ELF-1 (cell line): ENCODE results near the gene TTLL3.
"Not testable (repeated sequence)": the region's sequence is repeated elsewhere in the genome, so short reads cannot be mapped to it uniquely, and the experiment has no call there.

Source experiments
- DNase-seq: peaks from one replicate; pipeline ENCODE4 v3.0.0-alpha.2; 2016; ENCODE audit warnings: low read depth, low spot score

The TTLL3 gene, protein sequence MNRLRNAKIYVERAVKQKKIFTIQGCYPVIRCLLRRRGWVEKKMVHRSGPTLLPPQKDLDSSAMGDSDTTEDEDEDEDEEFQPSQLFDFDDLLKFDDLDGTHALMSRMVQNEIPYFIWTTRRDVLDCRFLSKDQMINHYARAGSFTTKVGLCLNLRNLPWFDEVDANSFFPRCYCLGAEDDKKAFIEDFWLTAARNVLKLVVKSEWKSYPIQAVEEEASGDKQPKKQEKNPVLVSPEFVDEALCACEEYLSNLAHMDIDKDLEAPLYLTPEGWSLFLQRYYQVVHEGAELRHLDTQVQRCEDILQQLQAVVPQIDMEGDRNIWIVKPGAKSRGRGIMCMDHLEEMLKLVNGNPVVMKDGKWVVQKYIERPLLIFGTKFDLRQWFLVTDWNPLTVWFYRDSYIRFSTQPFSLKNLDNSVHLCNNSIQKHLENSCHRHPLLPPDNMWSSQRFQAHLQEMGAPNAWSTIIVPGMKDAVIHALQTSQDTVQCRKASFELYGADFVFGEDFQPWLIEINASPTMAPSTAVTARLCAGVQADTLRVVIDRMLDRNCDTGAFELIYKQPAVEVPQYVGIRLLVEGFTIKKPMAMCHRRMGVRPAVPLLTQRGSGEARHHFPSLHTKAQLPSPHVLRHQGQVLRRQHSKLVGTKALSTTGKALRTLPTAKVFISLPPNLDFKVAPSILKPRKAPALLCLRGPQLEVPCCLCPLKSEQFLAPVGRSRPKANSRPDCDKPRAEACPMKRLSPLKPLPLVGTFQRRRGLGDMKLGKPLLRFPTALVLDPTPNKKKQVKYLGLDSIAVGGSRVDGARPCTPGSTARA

DNA sequence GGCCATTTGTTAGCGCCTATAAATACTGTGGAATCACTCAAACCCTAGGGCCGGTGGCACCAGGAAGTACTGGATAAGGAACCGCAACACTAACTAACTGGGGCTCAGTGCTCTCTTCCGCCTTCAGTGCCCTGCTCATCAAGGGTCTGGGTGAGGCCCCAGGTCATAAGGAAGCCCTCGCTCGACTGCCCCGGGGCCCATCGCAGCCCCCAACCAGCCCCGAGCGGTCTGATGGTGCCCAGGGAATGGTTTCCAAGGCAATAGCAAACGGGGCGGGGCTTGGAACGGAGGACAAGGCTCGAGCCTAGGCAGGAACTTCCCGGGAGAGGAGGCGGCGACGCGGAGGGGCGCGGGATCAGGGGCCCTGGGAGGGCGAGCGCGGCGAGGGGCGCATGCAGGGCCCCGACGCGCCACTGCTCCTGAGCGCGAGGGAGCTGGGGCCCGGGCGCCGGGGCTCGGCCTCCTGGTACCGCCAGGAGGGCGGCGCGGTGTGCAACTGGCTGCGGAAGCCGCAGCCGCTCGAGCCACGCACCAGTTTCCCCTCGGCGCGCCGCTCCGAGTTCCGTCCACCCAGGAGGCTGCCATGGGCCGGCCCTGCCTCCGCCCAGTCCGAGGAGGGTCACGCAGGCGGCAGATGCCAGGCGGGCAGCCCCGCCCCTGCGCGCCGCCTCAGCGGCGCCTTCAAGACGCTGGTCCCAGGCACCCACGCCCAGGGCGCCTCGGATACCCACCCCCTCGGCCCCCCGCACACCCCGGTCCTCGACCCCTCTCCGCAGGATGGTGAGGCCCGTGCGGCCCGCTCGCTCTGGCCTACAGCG, at the start of gene TTLL3:
Gene TTLL3 (plus strand): TSS at position 648 of the 818 bp plus-strand sequence. CDS start 400 bp downstream, outside the sequence.
- peak; percentile 72 for DNase-seq

DNA sequence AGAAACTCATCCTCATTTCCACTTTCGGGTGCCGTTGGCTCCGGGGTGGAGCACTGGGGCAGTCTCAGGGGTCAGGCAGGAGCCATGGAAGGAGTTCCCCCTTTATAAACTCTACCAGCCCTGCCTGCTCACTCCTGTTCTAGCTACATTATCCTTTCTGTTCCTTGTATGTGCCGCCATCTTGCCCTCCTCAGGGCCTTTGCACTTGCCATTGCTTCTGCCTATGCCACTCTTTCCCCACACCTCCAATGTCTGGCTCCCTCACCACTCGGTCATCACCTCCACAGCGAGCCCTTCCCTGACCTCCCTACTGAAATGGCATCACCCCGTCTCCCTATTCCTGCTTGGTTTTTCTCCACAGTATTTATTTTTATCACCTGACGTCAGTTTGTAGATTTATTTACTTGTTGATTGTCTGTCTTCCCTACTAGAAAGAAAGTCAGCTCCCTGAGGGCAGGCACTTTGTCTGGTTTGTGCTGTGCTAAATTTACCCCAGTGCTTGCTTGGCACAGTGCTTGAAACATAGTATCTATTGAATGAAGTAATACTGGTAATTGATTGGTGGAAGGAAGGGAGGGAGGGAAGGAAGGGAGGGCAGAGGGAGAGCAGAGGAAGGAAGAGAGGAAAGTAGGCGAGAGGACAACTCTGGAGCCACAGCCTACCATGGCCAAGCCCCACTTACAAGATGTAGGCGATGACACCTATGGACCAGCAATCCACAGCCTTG, 49.1 kb upstream of the TTLL3 start:
- no peak for DNase-seq

DNA sequence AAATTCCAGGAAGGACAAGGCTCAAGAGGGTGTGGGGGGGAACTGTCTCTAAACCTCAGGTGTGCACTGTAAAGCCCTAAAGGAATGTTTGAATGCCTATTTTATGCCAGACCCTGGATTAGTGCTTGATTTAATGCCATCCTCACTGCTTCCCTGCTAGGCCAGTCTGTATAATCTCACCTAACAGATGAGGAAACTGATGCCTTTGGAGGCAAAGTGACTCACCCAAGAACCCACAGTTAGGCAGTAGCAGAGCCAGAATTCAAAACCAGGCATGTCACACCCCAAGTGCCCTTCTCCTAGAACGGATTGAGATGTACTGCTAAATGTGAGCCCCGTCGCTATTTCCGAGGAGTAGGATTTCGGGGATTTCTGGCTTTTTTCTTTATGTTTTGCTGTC, 48.1 kb upstream of the TTLL3 start:
- DNase-seq: no peak

DNA sequence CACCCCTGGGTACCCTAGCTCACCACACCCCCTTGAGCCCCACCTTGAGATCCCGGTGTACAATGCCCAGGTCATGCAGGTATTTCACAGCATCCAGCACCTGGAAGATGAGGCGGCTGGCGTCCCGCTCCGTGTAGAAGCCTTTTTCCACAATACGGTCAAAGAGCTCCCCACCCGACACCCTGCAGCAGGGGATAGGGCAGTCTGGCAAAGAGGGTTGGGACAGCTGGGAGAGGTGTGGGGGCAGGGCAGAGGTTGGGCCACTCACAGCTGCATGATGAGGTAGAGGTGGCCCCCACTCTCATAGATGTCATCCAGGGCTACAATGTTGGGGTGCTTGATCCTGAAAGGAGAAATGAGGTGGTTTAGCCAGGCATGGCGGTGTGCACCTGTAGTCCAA, 47.2 kb upstream of the TTLL3 start:
- no peak for DNase-seq

DNA sequence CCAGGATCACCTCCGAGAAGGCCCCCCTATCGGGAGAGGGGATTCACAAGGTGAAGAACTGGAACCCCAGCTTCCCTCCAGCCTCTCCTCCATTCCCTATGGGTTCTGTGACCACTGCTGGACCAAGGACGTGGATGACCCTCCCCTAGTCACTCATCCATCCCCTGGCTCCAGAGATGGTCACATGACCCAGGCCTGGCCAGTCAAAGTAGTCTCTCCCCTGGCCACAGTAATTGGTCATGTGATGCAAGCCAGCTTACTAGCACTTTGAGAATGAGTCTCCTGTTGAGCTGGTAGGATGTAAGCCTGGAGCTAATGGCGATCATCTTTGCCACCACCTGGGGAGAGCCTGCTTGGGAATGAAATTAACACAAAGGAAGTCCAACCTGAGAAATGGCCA, 44.2 kb upstream of the TTLL3 start:
- peak; percentile 52 for DNase-seq

DNA sequence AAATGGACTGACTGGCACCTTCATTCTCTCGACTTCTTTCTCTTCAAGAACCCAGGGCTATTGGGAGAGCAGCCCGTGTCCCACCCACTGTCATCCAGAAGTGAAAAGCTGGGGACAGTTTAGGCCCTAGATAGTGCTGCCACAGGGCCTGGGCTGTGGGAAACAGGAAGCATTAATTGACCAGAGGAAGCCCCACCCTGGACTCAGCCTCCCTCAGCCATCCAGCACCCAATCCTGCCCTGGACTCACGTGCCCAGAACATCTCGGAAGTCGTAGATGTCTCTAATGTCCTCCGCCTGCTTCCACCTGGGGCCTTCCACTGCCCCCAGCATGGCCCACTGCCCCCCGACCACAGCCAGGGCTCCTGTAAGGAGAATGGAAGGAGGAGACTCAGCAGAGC, 42.6 kb upstream of the TTLL3 start:
- DNase-seq: no peak

DNA sequence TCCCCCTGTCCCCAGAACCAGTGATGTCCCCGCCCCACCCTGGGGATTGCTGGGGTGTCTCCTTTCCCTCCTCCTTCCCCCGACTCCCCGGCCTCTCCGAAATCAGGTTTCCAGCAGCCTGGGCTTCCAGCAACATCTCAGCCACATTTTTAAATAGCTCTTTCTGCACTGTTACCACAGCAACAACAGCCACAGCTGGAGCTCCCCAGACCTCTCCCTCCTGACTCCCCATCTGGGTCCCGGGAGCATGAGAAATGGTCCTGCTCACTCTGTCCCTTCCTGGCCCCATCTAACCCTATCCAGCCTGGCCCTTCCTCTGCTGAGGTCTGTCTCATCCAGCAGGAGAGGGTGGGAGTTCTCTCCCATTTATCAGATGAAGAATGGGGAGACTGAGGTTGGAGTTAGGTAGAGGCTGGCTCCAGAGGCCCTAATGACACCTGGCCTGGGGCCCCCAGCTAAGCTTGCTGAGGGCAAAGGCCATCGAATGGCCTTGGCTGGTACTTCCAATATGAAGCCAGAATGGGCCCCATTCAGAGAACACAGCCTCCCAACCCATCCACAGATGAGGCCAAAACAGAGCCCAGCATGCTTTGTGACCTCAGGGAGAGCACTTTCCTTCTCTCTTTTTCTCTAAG, 41.8 kb upstream of the TTLL3 start:
- no peak for DNase-seq

DNA sequence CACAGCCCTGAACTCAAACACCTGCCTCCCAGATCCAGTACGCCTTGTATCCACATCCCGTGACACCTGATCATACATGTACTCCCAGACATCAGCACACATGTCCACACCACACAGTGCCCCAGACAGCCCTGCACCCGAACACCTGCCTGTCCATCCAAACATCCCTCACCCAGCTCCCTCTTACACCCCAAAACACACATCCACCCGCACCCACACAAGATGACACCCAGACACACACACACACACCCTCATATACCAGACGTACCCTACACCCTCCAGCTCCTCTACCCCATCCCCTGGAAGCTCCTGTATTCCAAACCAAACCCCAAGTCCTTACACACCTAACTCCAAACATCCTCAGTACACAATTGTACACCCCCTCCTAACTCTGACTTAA, 41.0 kb upstream of the TTLL3 start:
- DNase-seq: no peak

DNA sequence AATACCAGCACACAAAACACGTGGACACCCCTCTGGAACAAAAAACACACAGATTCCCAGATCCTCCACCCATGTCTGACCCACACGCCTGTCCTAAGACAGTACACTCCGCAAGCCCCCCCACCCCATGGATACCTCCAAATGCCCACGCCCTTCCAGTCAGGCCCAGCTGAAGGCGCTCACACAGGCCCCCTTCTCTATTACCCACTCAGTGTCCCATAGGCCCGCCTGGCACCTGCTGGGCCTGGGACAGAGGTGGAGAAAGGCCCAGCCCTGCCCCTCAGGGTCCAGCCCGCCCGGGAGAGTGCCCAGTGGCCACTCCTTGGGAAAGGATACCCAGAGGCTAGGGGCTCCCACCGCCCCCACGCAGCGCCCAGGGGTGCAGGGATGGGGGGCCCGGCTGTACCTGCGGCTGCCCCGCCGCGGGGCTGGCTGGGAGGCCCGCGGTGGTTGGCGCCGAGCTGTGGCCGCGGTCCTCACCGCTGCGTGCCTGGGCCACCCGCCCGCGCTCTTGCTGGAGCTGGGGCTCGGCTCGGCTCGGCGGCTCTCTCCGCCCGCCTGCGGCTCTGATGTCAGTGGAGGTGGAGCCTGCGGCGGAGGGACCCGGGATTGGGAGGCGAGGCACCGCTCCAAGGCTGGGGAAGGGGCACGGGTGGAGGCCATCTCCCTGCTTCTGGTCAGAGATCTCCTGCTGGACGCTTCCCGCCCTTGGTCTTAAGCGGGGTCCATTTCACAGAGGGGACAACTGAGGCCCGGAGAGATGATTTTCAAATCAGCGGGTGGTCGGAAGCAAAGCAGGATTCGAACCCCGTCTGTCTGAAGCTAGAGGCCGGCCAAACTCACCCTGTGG, 40.4 kb upstream of the TTLL3 start, which contains the start of gene CAMK1:
Gene CAMK1 (minus strand): TSS at position 522 of the 850 bp plus-strand sequence. CDS start 2,198 bp downstream, outside the sequence.
- peak; percentile 73 for DNase-seq

DNA sequence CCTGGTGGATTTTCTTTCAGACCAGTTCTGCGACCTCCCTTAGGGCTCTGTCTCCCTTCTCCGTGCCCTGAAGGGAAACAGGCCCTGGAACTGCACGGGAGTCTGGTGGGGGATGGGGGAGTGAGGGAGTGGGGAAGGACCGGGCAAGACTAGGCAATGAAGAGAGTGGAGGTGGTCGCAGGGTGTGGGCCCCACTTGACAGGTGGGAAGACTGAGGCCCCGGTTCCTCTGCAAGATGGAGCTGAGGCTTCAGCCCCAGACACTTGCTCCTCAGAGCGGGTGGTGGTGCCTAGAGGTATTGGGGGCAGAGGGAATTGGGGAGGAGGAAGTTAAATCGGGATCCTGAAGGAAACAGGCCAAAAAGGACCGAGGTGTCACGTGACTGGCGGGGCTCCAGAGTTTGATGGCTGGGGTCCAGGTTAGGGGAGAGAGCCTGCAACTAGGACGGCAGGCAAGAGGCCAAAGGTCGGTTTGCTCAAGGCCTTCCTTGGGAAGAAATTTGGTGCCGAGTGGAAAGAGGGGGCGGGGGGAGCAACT, 39.7 kb upstream of the TTLL3 start:
- no peak for DNase-seq

DNA sequence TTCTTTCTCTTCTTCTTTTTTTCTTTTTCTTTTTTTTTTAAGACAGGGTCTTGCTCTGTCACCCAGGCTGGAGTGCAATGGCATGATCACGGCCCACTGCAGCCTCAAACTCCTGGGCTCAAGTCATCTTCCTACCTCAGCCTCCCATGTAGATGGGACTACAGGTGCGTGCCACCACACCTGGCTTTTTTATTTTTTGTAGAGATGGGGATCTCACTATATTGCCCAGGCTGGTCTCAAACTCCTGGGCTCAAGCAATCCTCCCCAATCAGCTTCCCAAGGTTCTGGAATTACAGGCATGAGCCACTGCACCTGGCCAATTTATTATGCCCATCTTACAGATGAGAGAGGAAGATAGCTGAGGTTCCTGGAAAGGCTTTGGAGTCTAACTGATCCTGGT, 39.1 kb upstream of the TTLL3 start:
- not testable (repeated sequence) for DNase-seq

DNA sequence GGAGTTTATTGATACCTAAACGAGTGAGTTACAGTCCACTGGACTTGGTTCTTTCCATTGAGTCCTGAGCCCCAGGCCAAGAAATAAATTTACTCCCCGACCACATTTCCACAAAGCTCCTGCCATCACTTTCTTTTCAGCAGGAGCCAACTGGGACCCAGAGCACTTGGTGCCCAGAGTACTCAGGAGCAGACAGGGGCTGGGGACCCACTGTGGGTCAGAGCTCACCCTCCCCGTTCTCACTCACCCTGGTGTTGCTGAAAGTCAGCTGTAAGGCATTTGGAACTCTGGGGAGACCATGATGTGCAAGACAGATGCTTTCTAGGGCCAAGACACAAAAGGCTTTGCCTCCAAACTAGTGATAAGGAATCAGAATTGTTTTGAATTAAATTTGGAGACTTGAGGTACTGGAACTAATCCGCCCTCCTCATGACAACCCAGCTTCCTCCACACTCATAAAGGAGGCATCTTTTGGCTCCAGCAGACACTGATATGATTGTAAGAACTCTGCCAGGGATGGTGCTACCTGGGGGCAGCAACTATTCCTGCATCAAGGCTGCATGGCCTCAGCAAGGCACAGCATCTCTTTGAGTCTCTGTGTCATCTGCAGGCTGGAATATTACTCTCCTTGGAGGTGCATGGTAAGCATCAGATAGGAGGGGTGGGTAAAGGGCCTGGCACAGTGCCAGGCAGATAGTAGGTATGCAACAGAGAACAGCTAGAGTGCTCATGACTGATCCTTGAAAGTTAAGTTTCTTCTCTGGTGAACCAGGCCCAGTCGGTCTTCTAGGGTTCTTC, 33.0 kb upstream of the TTLL3 start:
- no peak for DNase-seq

DNA sequence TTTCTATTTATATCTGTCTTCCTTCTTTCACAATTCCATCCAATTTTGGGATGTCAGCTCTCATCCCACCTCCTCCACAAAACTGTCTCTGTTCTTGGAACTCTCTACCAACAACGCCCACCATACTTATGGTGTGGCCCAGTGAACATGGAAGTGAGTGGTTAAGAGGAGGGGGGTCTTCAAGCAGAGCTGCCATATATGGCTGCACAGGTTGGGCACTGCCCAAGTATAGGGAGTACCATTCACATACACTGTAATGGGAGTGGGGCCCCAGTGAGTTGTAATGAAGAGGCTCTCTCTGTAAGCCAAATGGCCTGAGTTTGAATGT, 32.4 kb upstream of the TTLL3 start:
- DNase-seq: no peak

DNA sequence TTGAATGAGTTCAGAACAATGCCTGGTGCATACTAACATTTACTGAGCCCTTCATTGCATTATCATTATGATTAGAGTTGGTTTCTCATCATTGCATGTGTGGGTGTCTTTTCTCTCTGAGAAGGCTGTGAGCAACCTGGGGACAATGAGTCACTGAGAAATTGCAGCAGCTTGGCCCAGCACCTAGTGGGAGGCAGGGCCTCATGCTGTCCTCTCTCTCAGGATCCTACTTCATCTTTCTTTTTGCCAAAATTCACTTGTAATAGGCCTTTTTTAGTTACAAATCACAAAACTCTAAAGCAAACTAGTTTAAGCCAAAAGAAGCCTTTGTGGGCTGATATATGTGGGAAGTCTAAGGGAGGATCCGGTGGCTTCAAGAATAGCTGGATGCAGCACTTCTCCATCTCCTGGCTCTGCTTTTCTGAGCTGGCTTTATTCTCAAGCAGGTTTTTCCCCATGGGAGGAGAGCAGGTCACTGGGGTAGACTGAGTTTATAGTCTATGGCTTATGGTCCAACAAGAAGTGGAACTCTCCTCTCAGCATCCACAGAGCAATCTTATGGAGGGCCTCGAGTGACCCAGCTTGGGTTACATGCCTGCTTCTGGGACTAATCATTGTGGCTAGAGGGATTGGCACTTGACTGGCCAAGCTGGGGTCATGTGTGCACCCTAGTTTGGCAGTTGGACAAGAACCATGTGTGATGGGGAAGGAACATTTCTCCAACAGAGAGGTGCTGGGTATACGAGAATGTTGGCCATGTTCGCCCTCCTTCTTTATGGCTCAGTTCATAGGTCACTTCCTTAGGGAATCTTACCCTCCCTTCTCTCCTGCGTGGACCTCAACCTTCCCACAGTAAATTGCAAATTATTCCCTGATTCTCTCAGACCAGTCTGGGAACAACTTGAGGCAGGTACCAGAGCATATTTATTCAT, 31.7 kb upstream of the TTLL3 start:
- no peak for DNase-seq

DNA sequence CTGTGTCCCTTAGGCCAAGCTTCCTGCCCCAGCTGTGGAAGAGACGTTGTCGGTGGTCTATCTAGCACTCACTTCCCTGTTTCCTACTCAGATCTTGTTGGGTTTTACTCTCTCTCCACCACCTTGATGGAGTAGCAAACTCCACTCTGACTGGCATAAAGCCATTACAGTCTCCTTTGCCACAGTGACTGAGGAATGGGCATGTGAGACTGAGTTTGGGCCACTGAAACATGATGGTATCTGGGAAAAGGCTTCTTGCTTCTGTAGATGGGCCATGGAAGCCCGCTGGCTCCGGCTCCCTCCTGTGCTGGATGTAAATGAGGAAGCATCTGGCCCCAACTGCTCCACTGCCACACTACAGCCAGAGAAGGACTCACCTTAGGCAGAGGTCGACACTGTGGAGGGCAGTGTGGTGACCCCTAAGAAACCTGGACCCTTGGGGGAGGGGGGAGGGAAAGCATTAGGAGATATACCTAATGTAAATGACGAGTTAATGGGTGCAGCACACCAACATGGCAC, 30.9 kb upstream of the TTLL3 start:
- no peak for DNase-seq

DNA sequence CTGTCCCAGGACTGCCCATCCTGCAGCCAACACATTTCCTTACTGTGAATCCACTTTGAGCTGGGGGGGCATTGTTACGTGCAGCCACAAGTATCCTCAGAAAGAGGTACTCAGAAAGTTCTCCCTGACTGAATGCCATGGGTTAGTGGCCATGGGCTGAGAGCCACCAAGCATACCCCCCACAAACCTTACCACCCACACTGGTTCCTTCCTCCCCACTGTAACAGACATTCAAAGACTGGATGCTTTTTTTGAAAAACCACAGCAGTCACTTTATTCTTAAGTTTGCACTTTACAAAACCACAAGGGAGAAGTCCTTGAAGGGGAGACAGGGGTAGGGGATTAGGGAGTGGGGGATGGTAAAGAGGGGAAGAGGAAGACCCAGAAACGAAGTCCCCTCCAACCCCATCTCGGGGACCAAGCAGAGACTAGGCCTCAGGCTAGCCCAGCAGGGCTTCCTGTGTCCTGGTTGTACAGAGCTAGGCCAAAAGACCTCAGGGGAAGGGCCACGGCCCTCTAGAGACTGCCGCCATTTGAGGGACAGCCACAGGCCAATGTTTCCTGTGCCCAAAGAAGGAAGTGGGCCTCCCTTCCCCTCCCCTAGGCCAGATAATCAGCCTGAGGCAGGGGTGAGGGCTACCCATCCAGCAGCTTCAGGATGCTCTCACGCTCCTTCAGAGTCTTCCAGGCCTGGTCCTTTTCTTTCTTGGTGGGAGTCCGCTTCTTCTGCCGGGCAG, 30.2 kb upstream of the TTLL3 start:
- no peak for DNase-seq

DNA sequence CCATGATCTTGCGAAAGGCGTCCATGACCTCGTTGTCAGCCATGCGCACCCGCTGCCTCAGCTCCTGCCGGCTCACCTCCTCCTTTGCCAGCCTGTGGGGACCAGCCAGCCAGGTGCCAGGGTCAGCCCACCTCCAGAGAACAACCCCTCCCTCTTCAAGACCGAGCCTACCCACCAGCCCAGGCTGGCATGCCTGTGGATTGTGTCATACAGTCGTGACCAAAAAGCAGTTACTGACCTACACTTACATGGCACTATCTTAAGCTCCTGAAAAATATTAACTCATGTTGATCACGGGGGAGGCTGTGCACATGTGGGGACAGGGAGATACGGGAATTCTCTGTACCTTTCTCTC, 29.6 kb upstream of the TTLL3 start:
- no peak for DNase-seq
